ENCODE data around the gene LRCH4.

GRCh38 chr7:100539436-100540006, 46.4 kb downstream of the LRCH4 start:
- TF ChIP-seq POLR2AphosphoS5 (IDR thresholded peaks at IDR 0.05; ENCODE audit: low read depth, low read length): no peak
- TF ChIP-seq POLR2A (IDR thresholded peaks at IDR 0.05; ENCODE audit: low read depth, low read length): no peak
- TF ChIP-seq TAF1 (IDR thresholded peaks at IDR 0.05; ENCODE audit: low read depth, low read length): no peak
- no peak for TF ChIP-seq PAX5 (IDR thresholded peaks at IDR 0.05; ENCODE audit: insufficient read depth, low read length, severe bottlenecking)
- no peak for TF ChIP-seq SPI1 (IDR thresholded peaks at IDR 0.05; ENCODE audit: low read depth, low read length)
